Fibroblast of lung (primary cell): ENCODE measurements around the gene GLIPR1L2.

Experiments
- CTCF ChIP-seq, 2 donors: IDR thresholded peaks in 1 of 2; conservative IDR thresholded peaks in 1 of 2; 1 replicate in 1 of 2; 2 replicates in 1 of 2; pipeline ENCODE4 v1.5.1; 2011 to 2012; ENCODE audit warnings: low read length in 2 of 2, control low read depth in 1 of 2, inconsistent platforms in 1 of 2, low read depth in 1 of 2, mild to moderate bottlenecking in 1 of 2
- EZH2 ChIP-seq: IDR thresholded peaks from 2 replicates; pipeline ENCODE4 v1.5.1; 2012; ENCODE audit warnings: low read length, control low read depth, mild to moderate bottlenecking; ENCODE audit errors: missing control alignments

GRCh38 chr12:75407683-75408082 is 16.8 kb downstream of the GLIPR1L2 start:
- TF ChIP-seq CTCF (conservative IDR thresholded peaks at IDR 0.05 in 1 of 2, IDR thresholded peaks at IDR 0.05 in 1 of 2; ENCODE audit: low read depth in 1 of 2, low read length in 2 of 2) (no peak), EZH2 (no peak)
